PFSK-1 (cell line): ENCODE data around the gene HOXD11.

Experiments
- FOXP2 ChIP-seq: optimal IDR thresholded peaks from 2 replicates; pipeline ENCODE3; 2011; ENCODE audit warnings: borderline replicate concordance, control low read depth, inconsistent platforms; ENCODE audit not compliant: insufficient read depth; ENCODE audit errors: extremely low read length, extremely low read depth
- POLR2AphosphoS5 ChIP-seq: IDR thresholded peaks from 2 replicates; pipeline ENCODE4 v1.6.1; 2012; ENCODE audit warnings: low read depth, mild to moderate bottlenecking, control low read depth, low read length, moderate library complexity
- REST ChIP-seq, 2 experiments: IDR thresholded peaks; 2 replicates each; pipeline versions ENCODE4 v1.6.1 to v1.8.0; 2011 to 2012; ENCODE audit warnings: low read depth in 2 of 2, low read length in 2 of 2, control low read depth in 1 of 2, inconsistent platforms in 1 of 2, mild to moderate bottlenecking in 1 of 2, moderate library complexity in 1 of 2; ENCODE audit not compliant: insufficient read depth in 1 of 2
- SIN3A ChIP-seq: IDR thresholded peaks from 2 replicates; pipeline ENCODE4 v1.6.1; 2012; ENCODE audit warnings: mild to moderate bottlenecking, low read length, moderate library complexity, borderline replicate concordance; ENCODE audit not compliant: insufficient read depth
- TAF1 ChIP-seq: IDR thresholded peaks from 2 replicates; pipeline ENCODE4 v1.6.1; 2012; ENCODE audit warnings: low read length, control low read depth, borderline replicate concordance; ENCODE audit not compliant: insufficient read depth

- TF ChIP-seq POLR2AphosphoS5 (no peak), REST (IDR thresholded peaks at IDR 0.05; ENCODE audit: insufficient read depth in 1 of 2, low read depth in 2 of 2, low read length in 2 of 2) (no peak), TAF1 (no peak), SIN3A (no peak), FOXP2 (no peak)
These were observed 15.8 kb downstream of the HOXD11 start, which contains the start of gene HOXD9 for GRCh38 chr2:176122683-176123410.
